Colonic mucosa (tissue), 4 donors: ENCODE measurements around the gene NRG2. TPM values are rescaled to one million over a fixed set of nuclear protein-coding genes. Genes with fewer than 3 reads are reported as not detected.

Experiments
- DNase-seq: peaks from one replicate; pipeline ENCODE4 v3.0.0-alpha.2; 2020
- H3K27ac ChIP-seq: fragments of 200-600 bp; one replicate; pipeline ENCODE4 v1.8.0; 2021
- H3K27me3 ChIP-seq: fragments of 200-600 bp; one replicate; pipeline ENCODE4 v1.8.0; 2021
- H3K36me3 ChIP-seq: fragments of 200-600 bp; one replicate; pipeline ENCODE4 v1.8.0; 2021
- H3K4me1 ChIP-seq: fragments of 200-600 bp; one replicate; pipeline ENCODE4 v1.8.0; 2021; ENCODE audit warnings: mild to moderate bottlenecking
- H3K4me3 ChIP-seq: fragments of 200-600 bp; one replicate; pipeline ENCODE4 v1.8.0; 2021
- H3K9ac ChIP-seq, 2 donors: one replicate each; pipeline ENCODE4 v1.7.0; 2013; ENCODE audit warnings: control low read depth in 2 of 2, low read depth in 2 of 2, low read length in 2 of 2
- H3K9me3 ChIP-seq: fragments of 200-600 bp; one replicate; pipeline ENCODE4 v1.8.0; 2021
- CTCF ChIP-seq: fragments of 200-600 bp; IDR thresholded peaks from one replicate; pipeline ENCODE4 v1.8.0; 2022; ENCODE audit warnings: antibody characterized with exemption, mild to moderate bottlenecking
- intact Hi-C: fragments of 100-400 bp; cut with DNase I; formaldehyde crosslinking; loops from one replicate; pipeline ENCODE4 v1.14.1; 2022
- total RNA-seq, 2 donors: library from RNA; stranded (reverse); fragmentation: NEBNext Ultra II Directional in 1 of 2; extraction: Animal tissue kit (Norgen Biotek cat#: 25700) in 1 of 2; gene quantifications; one replicate each; pipeline ENCODE4 v1.2.1, GENCODE V29; 2021
- donor health status: healthy.
- donor health status: DM: no; HTN: no; CAD: no.
- donor health status: DM: no; HTN: no; CAD: no.

NRG2 gene
- total RNA-seq, 2 donors from 2014 or later: 0.10 to 0.48 TPM

GRCh38 chr5:139885857-139886208 lies 157.3 kb downstream of the NRG2 start:
- Histone ChIP-seq H3K27ac (no peak overlapping the region), H3K4me3 (no peak overlapping the region), H3K9ac (no peak overlapping the region), H3K27me3 (no peaks in the 10 kb centered on the region), H3K36me3 (no peaks in the 10 kb centered on the region), H3K4me1 (no peaks in the 10 kb centered on the region), H3K9me3 (no peaks in the 10 kb centered on the region)
- no peak for TF ChIP-seq CTCF
- intact Hi-C loops: no loop called here
- no peak for DNase-seq

- Histone ChIP-seq H3K36me3 (no peaks in the 10 kb centered on the region), H3K27me3 (no peaks in the 10 kb centered on the region), H3K4me1 (no peaks in the 10 kb centered on the region), H3K4me3 (no peak overlapping the region), H3K27ac (no peak overlapping the region), H3K9me3 (no peaks in the 10 kb centered on the region), H3K9ac (no peak overlapping the region)
- TF ChIP-seq CTCF: no peak
- DNase-seq: no peak
- intact Hi-C loops: no loop called here
These were observed 157.8 kb downstream of the NRG2 start for GRCh38 chr5:139885172-139885856.

DNA sequence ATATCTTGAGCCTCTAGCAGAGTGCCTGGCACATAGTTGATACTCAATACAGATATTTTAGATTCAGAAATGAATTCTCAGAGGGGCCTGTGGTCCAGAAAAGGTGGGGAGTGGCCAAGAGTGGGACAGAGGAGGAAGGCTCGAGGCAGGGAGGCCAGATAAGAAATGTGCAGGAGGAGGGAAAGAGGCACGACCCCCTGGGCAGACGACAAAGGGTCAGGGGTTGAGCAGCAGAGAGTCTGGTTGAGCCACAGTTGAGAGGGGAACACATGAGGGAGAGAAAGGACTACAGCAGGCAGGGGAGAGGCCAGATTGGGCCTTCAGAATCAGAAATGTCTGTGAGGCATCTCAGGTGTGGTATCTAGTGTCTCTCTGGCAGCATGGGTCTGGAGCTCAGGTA lies 158.4 kb downstream of the NRG2 start:
- no peak overlapping the region for H3K27ac ChIP-seq

DNA sequence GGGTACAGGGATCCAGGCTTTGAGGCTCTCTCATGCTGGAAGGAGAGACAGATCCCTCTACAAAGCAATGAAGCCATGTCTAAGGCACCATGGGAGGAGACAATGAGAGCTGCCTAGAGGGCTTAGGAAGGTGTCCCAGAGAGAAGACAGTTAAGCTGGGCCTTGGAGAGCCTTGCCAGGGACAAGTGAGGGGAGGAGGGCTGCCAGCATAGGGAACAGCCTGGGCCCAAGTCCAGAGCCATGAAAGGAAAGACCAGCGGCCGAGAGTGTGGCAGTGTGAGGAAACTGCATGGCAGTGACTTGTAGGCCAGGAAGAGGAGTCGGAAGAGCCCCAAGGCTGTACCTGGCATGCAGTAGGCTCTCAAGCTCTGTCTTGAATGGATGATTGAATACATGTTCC lies 159.0 kb downstream of the NRG2 start:
- no peak for DNase-seq
- intact Hi-C loops: no loop called here
- Histone ChIP-seq H3K27me3 (no peaks in the 10 kb centered on the region), H3K36me3 (no peaks in the 10 kb centered on the region), H3K27ac (no peak overlapping the region), H3K9ac (no peak overlapping the region), H3K4me3 (no peak overlapping the region), H3K4me1 (no peaks in the 10 kb centered on the region), H3K9me3 (no peaks in the 10 kb centered on the region)
- no peak for TF ChIP-seq CTCF

More for the DNA sequence above, 158.4 kb downstream of the NRG2 start:
- no peaks in the 10 kb centered on the region for H3K27me3 ChIP-seq
- H3K9me3 ChIP-seq: no peaks in the 10 kb centered on the region
- no peak for TF ChIP-seq CTCF
- no peak for DNase-seq
- H3K4me3 ChIP-seq: no peak overlapping the region
- no peaks in the 10 kb centered on the region for H3K4me1 ChIP-seq
- intact Hi-C loops: no loop called here
- H3K9ac ChIP-seq: no peak overlapping the region
- no peaks in the 10 kb centered on the region for H3K36me3 ChIP-seq

GRCh38 chr5:139882961-139883539 lies 160.0 kb downstream of the NRG2 start:
- H3K4me3 ChIP-seq: no peak overlapping the region
- H3K36me3 ChIP-seq: no peaks in the 10 kb centered on the region
- H3K9ac ChIP-seq: no peak overlapping the region
- TF ChIP-seq CTCF: no peak
- DNase-seq: no peak
- H3K9me3 ChIP-seq: no peaks in the 10 kb centered on the region
- H3K27ac ChIP-seq: no peak overlapping the region
- intact Hi-C loops: no loop called here
- H3K27me3 ChIP-seq: no peaks in the 10 kb centered on the region
- no peaks in the 10 kb centered on the region for H3K4me1 ChIP-seq
